T-cell (primary cell): ENCODE measurements around the gene CASK. TPM values are rescaled to one million over a fixed set of nuclear protein-coding genes. Genes with fewer than 3 reads are reported as not detected.

Experiments used
- ATAC-seq, 4 experiments: fragments of 200-7000 bp in 3 of 4; fragments of 150-1000 bp in 1 of 4; cut with Tn5 transposase; replicated peaks in 1 of 4; 1 replicate in 3 of 4; 2 replicates in 1 of 4; pipeline ENCODE4 v1.10.0; 2021; ENCODE audit warnings: moderate library complexity in 3 of 4, mild to moderate bottlenecking in 2 of 4, moderate number of reproducible peaks in 1 of 4
- CTCF ChIA-PET, 2 donors: fragments of 300-600 bp; sonication (Branson Sonifier 250); formaldehyde crosslinking; loops; one replicate each; lab custom pipeline; 2022; ENCODE audit warnings: antibody characterized with exemption in 2 of 2; lab: Charles Lee
- POLR2A ChIA-PET, 2 donors: fragments of 300-600 bp; sonication (Branson Sonifier 250); formaldehyde crosslinking; loops; one replicate each; lab custom pipeline; 2022; ENCODE audit warnings: antibody characterized with exemption in 2 of 2; lab: Charles Lee
- DNase-seq, 35 experiments: peaks; one replicate each; pipeline versions ENCODE4 v3.0.0 to v3.0.0-alpha.2; 2013 to 2023
- H3K27ac ChIP-seq: one replicate; pipeline ENCODE4 v1.5.1; 2013; ENCODE audit warnings: low read length
- H3K27me3 ChIP-seq, 2 experiments: replicated peaks in 1 of 2; 1 replicate in 1 of 2; 2 replicates in 1 of 2; pipeline versions ENCODE4 v1.6.1 to v1.7.0; 2013; ENCODE audit warnings: low read length in 1 of 2, mixed read lengths in 1 of 2; ENCODE audit not compliant: control insufficient read depth in 2 of 2, insufficient read depth in 2 of 2; ENCODE audit errors: extremely low read depth in 1 of 2
- H3K36me3 ChIP-seq, 2 donors: 1 replicate in 1 of 2; 2 replicates in 1 of 2; pipeline versions ENCODE4 v1.6.1 to v1.7.0; 2013; ENCODE audit warnings: low read length in 1 of 2; ENCODE audit not compliant: control insufficient read depth in 2 of 2, insufficient read depth in 1 of 2; ENCODE audit errors: extremely low read depth in 1 of 2
- H3K4me1 ChIP-seq, 2 experiments: 1 replicate in 1 of 2; 2 replicates in 1 of 2; pipeline versions ENCODE4 v1.6.1 to v1.7.0; 2013; ENCODE audit warnings: low read length in 2 of 2, mixed read lengths in 1 of 2; ENCODE audit not compliant: insufficient read depth in 2 of 2, control insufficient read depth in 1 of 2; ENCODE audit errors: extremely low read depth in 1 of 2
- H3K4me3 ChIP-seq, 2 donors: 1 replicate in 1 of 2; 2 replicates in 1 of 2; pipeline versions ENCODE4 v1.5.1 to v1.7.0; 2013; ENCODE audit warnings: mild to moderate bottlenecking in 2 of 2, low read length in 1 of 2, moderate library complexity in 1 of 2; ENCODE audit not compliant: control insufficient read depth in 1 of 2; ENCODE audit errors: extremely low read depth in 1 of 2
- H3K9me3 ChIP-seq: 2 replicates; pipeline ENCODE4 v1.7.0; 2013
- H3K27ac Mint-ChIP-seq, 2 donors: one replicate each; pipeline ENCODE4 v1.8.0; 2020 to 2021; ENCODE audit warnings: mild to moderate bottlenecking in 2 of 2, mixed read lengths in 2 of 2
- H3K27me3 Mint-ChIP-seq, 2 donors: one replicate each; pipeline ENCODE4 v1.8.0; 2021 to 2022; ENCODE audit warnings: mixed read lengths in 2 of 2
- H3K36me3 Mint-ChIP-seq: one replicate; pipeline ENCODE4 v1.8.0; 2021; ENCODE audit warnings: mixed read lengths
- H3K4me1 Mint-ChIP-seq, 3 donors: one replicate each; pipeline ENCODE4 v1.8.0; 2020 to 2022; ENCODE audit warnings: mixed read lengths in 3 of 3, mild to moderate bottlenecking in 1 of 3
- H3K4me3 Mint-ChIP-seq, 3 donors: one replicate each; pipeline ENCODE4 v1.8.0; 2020 to 2022; ENCODE audit warnings: mild to moderate bottlenecking in 3 of 3, mixed read lengths in 3 of 3, moderate library complexity in 3 of 3
- H3K9me3 Mint-ChIP-seq, 3 donors: one replicate each; pipeline ENCODE4 v1.8.0; 2020 to 2022; ENCODE audit warnings: mixed read lengths in 3 of 3
- WGBS: methylation state at CpG from one replicate; pipeline ENCODE4 v1.1.5; 2013; ENCODE audit warnings: missing lambda C conversion rate; ENCODE audit not compliant: insufficient coverage; 5-methylcytosine and 5-hydroxymethylcytosine counted together
- total RNA-seq, 35 experiments: library from RNA in 6 of 35; stranded (reverse) in 6 of 35; fragments of 120-200 nt in 1 of 35; gene quantifications; one replicate each; pipeline versions ENCODE4 v1.2.1 to v1.2.4 and lab custom pipeline; 2013 to 2026

The CASK gene, protein sequence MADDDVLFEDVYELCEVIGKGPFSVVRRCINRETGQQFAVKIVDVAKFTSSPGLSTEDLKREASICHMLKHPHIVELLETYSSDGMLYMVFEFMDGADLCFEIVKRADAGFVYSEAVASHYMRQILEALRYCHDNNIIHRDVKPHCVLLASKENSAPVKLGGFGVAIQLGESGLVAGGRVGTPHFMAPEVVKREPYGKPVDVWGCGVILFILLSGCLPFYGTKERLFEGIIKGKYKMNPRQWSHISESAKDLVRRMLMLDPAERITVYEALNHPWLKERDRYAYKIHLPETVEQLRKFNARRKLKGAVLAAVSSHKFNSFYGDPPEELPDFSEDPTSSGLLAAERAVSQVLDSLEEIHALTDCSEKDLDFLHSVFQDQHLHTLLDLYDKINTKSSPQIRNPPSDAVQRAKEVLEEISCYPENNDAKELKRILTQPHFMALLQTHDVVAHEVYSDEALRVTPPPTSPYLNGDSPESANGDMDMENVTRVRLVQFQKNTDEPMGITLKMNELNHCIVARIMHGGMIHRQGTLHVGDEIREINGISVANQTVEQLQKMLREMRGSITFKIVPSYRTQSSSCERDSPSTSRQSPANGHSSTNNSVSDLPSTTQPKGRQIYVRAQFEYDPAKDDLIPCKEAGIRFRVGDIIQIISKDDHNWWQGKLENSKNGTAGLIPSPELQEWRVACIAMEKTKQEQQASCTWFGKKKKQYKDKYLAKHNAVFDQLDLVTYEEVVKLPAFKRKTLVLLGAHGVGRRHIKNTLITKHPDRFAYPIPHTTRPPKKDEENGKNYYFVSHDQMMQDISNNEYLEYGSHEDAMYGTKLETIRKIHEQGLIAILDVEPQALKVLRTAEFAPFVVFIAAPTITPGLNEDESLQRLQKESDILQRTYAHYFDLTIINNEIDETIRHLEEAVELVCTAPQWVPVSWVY
- total RNA-seq (10 to 100 TPM; 52.6 to 81.6 (median 67.5) TPM), total RNA-seq (lab: John Stamatoyannopoulos, UW) (28.1 to 113 (median 73.1) reads per million in 29 experiments)
- 62.2 TPM for total RNA-seq (2013)

DNA sequence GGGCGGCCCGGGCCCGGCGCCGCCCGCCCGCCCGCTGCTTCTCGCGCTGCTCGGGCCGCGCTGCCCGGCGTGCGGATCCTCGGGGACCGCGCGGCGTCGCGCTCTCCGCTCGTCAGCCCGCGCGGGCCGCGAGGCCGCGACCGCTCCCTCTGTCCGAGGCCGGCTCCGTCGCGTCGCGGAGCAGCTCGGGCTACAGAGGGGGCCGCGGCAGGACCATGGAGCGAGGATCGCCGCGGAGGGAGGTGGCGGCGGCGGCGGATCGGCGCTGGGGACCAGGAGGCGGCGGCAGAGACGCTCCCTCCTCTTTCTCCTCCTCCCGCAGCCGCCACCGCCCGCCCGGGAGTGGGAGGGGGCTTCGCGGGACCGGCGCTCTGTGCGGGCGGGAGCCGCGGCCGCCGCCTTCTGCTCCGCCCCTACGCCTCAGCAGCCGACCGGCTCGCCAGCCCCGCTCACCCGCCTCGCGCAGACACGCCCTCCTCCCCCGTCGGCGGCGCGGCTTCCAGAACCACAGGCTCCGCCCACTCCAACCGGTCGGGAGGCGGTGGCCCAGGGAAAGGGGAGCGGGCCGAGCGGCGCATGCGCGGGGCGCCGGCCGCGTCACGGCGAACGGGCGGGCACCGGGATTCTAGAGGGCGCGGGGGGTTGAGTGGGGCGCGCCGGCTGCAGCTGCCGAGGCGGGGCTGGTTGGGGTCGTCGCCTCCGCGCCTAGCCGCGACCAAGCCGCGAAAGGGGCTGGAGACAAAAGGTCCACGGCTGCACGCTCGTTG, at the start of gene CASK:
Gene CASK (minus strand): TSS at position 344 of the 767 bp plus-strand sequence. CDS start 566 bp downstream, outside the sequence.
- WGBS = 0% methylated on average over 54 of the region's 123 CpGs
- ATAC-seq (peak; percentile 86 to 92 (median 88)), DNase-seq (peak; percentile 66 to 93 (median 78))
- Mint-ChIP-seq H3K27me3 (peaks cover 0 to 5% of the 10 kb centered on the region in 2 donors), H3K4me1 (peaks cover 27 to 31% (median 28%) of the 10 kb centered on the region in 3 donors), H3K27ac (peak within 1 kb of the TSS; percentile 88 to 92), H3K36me3 (no peaks in the 10 kb centered on the region), H3K9me3 (no peaks in the 10 kb centered on the region), H3K4me3 (peak within 1 kb of the TSS; percentile 90 to 96 (median 90))
- Histone ChIP-seq H3K27ac (peak within 1 kb of the TSS; percentile 61), H3K36me3 (no peaks in the 10 kb centered on the region), H3K9me3 (no peaks in the 10 kb centered on the region), H3K27me3 (no peaks in the 10 kb centered on the region), H3K4me1 (peaks cover 2% of the 10 kb centered on the region in 2 experiments), H3K4me3 (peak within 1 kb of the TSS; percentile 78 to 80)
- POLR2A ChIA-PET = interaction anchor here in 1 of 2 donors (0.6 kb wide), 1 partner anchor 1414 kb away, joined by 4 read pairs; no protein-coding TSS in a partner anchor
- CTCF ChIA-PET = interaction anchor here in 1 of 2 donors (1.1 kb wide), 1 partner anchor 125 kb away, joined by 3 read pairs; no protein-coding TSS in a partner anchor

DNA sequence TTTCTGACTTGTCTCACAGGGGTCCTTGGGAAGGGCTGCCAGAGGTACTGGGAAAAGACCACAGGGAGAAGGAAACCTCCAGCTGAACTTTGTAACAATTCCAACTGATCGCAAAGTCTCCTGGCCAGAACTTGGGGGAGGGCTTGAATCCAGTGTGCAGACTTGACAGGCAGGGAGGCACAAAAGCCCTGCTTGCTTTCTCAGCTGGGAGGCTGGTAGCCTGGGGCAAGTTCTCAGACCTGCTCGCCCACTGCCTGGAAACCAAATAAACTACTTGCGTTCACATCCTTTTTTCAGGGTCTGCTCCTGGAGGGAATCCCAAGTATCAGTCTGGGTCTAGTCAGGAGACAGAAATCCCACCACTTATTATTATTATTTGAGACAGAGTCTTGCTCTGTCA, 48.0 kb upstream of the CASK start:
- no peaks in the 10 kb centered on the region for H3K27me3 ChIP-seq
- ATAC-seq (no peak), DNase-seq (no peak)
- H3K9me3 Mint-ChIP-seq = no peaks in the 10 kb centered on the region
- no peaks in the 10 kb centered on the region for H3K36me3 ChIP-seq
- H3K36me3 Mint-ChIP-seq = no peaks in the 10 kb centered on the region
- no peaks in the 10 kb centered on the region for H3K9me3 ChIP-seq
- no peak overlapping the region for H3K27ac ChIP-seq
- H3K27me3 Mint-ChIP-seq = peaks cover 0 to 36% of the 10 kb centered on the region in 2 donors
- WGBS = 100% methylated on average over 1 of the region's 3 CpGs
- no peak overlapping the region for H3K27ac Mint-ChIP-seq
- POLR2A ChIA-PET = no interaction called here
- no peaks in the 10 kb centered on the region for H3K4me1 ChIP-seq
- H3K4me1 Mint-ChIP-seq = no peaks in the 10 kb centered on the region
- CTCF ChIA-PET = no interaction called here
- H3K4me3 ChIP-seq = no peak overlapping the region
- no peak overlapping the region for H3K4me3 Mint-ChIP-seq

DNA sequence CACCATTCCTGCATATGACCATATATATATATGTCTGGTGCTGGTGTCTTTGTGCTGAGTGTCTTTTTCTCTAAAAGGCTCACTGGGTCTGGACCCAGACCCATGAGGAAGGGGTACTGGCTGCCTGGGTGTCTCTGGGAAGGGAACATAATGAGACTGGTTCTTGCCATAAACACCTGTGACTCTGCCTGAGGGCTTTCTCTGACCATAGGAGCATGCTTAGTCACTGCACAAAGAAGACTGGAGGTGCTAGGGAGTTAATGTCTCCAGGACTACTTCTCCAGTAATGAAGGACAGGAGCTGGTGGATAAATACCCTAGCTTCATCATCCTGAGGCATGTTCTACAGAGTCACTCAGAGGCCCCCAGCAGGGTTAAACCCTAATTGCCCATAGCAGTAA, 47.1 kb upstream of the CASK start:
- H3K4me1 Mint-ChIP-seq = no peaks in the 10 kb centered on the region

DNA sequence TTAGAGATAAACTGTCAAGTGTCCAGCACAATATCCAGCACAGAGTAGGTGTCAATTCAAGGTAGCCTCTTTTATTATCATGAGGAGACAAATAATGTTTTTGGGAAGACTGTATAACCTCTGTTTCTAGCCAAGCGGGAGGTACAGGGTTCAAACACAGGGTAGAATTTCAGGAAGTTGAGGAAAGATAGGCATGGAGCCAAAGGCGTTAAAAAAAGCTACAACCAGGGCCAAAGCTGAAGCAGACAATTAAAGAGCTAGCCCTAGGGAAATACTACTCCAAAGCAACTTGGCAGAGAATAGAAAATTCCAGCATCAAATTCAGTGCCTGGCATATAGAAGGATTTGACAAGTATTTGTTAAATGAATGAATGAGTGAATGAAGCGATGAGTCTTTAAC, 40.0 kb upstream of the CASK start:
- DNase-seq (no peak), ATAC-seq (no peak)
- no peaks in the 10 kb centered on the region for H3K36me3 ChIP-seq
- H3K4me1 Mint-ChIP-seq = peaks cover 0 to 4% (median 0%) of the 10 kb centered on the region in 3 donors
- H3K4me3 ChIP-seq = no peak overlapping the region
- H3K9me3 ChIP-seq = no peaks in the 10 kb centered on the region
- 80% methylated on average over 1 of the region's 3 CpGs for WGBS
- H3K27me3 ChIP-seq = no peaks in the 10 kb centered on the region
- no peak overlapping the region for H3K4me3 Mint-ChIP-seq
- no peaks in the 10 kb centered on the region for H3K4me1 ChIP-seq
- H3K27ac ChIP-seq = no peak overlapping the region
- no peak overlapping the region for H3K27ac Mint-ChIP-seq
- ChIA-PET POLR2A (no interaction called here), CTCF (no interaction called here)
- no peaks in the 10 kb centered on the region for H3K36me3 Mint-ChIP-seq
- no peaks in the 10 kb centered on the region for H3K9me3 Mint-ChIP-seq
- peaks cover 0 to 8% of the 10 kb centered on the region in 2 donors for H3K27me3 Mint-ChIP-seq

More for the DNA sequence above, 47.1 kb upstream of the CASK start:
- Histone ChIP-seq H3K27ac (no peak overlapping the region), H3K4me3 (no peak overlapping the region), H3K27me3 (no peaks in the 10 kb centered on the region), H3K36me3 (no peaks in the 10 kb centered on the region), H3K9me3 (no peaks in the 10 kb centered on the region), H3K4me1 (no peaks in the 10 kb centered on the region)
- DNase-seq = no peak
- H3K27me3 Mint-ChIP-seq = peaks cover 0 to 36% of the 10 kb centered on the region in 2 donors
- no peak overlapping the region for H3K27ac Mint-ChIP-seq
- H3K9me3 Mint-ChIP-seq = no peaks in the 10 kb centered on the region
- ChIA-PET POLR2A (interaction anchor here in 1 of 2 donors (0.6 kb wide), 1 partner anchor 37 kb away, joined by 5 read pairs; no protein-coding TSS in a partner anchor), CTCF (no interaction called here)
- H3K36me3 Mint-ChIP-seq = no peaks in the 10 kb centered on the region
- ATAC-seq = no peak
- H3K4me3 Mint-ChIP-seq = no peak overlapping the region

DNA sequence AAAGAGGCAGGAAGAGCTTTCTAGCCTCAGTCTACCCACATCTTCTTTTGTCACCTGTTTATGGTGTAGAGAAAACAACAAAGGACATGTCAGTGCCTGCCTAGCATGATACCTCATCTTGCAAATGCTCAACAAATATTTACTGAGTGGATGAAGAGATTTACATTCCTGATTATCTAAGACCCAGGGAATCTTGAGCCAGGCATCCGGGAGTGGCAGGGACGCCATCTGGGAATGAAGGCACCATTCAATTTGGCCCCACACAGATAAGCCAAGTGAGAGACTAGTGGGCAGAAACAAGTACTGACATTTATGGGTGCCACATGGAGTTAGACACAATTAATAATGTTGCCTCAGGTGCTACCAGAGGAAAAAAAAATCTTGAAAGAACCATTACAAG, 36.8 kb upstream of the CASK start:
- Histone ChIP-seq H3K27me3 (no peaks in the 10 kb centered on the region), H3K36me3 (no peaks in the 10 kb centered on the region), H3K9me3 (no peaks in the 10 kb centered on the region), H3K4me1 (no peaks in the 10 kb centered on the region), H3K4me3 (no peak overlapping the region), H3K27ac (no peak overlapping the region)
- Mint-ChIP-seq H3K4me3 (no peak overlapping the region), H3K27ac (no peak overlapping the region), H3K9me3 (no peaks in the 10 kb centered on the region), H3K27me3 (peaks cover 0 to 8% of the 10 kb centered on the region in 2 donors), H3K36me3 (no peaks in the 10 kb centered on the region), H3K4me1 (peaks cover 0 to 4% (median 0%) of the 10 kb centered on the region in 3 donors)
- DNase-seq = no peak
- CTCF ChIA-PET = interaction anchor here in 1 of 2 donors (0.6 kb wide), 1 partner anchor 9 kb away, joined by 7 read pairs; no protein-coding TSS in a partner anchor
- no peak for ATAC-seq
- POLR2A ChIA-PET = no interaction called here
- 93% methylated on average over 2 of the region's 2 CpGs for WGBS
